Osteoblast (primary cell): Measurements from ENCODE around the gene IQCH. TPM values are rescaled to one million over a fixed set of nuclear protein-coding genes. Genes with fewer than 3 reads are reported as not detected.

Source experiments
- DNase-seq: peaks from one replicate; pipeline ENCODE4 v3.0.0; 2011; ENCODE audit warnings: low spot score, mixed read lengths; ENCODE audit not compliant: insufficient read length; ENCODE audit errors: missing footprints
- H2AFZ ChIP-seq: 2 replicates; pipeline ENCODE4 v1.6.0; 2011; ENCODE audit warnings: mild to moderate bottlenecking, low read length
- H3K27ac ChIP-seq: 2 replicates; pipeline ENCODE4 v1.5.1; 2011; ENCODE audit warnings: mild to moderate bottlenecking, low read depth, low read length, moderate library complexity
- H3K27me3 ChIP-seq: 2 replicates; pipeline ENCODE4 v1.6.0; 2012; ENCODE audit warnings: mild to moderate bottlenecking, control low read depth, inconsistent platforms, low read length, moderate library complexity; ENCODE audit not compliant: insufficient read depth
- H3K36me3 ChIP-seq: 2 replicates; pipeline ENCODE4 v1.5.1; 2011; ENCODE audit warnings: mild to moderate bottlenecking, low read length, control low read depth, moderate library complexity; ENCODE audit not compliant: insufficient read depth
- H3K4me1 ChIP-seq: 2 replicates; pipeline ENCODE4 v1.5.1; 2011; ENCODE audit warnings: mild to moderate bottlenecking, low read length, control low read depth, moderate library complexity; ENCODE audit not compliant: insufficient read depth
- H3K4me2 ChIP-seq: 2 replicates; pipeline ENCODE4 v1.6.0; 2011; ENCODE audit warnings: mild to moderate bottlenecking, low read length; ENCODE audit not compliant: insufficient read depth
- H3K4me3 ChIP-seq: fragments of 200-600 bp; sonication (generic); 3 replicates; pipeline ENCODE4 v1.5.1; 2012; ENCODE audit warnings: mild to moderate bottlenecking, low read length, inconsistent platforms; ENCODE audit not compliant: insufficient read depth
- H3K79me2 ChIP-seq: 2 replicates; pipeline ENCODE4 v1.6.0; 2012; ENCODE audit warnings: mild to moderate bottlenecking, low read length, control low read depth, inconsistent platforms; ENCODE audit not compliant: insufficient read depth
- H3K9me3 ChIP-seq: 2 replicates; pipeline ENCODE4 v1.5.1; 2011; ENCODE audit warnings: low read depth, low read length, control low read depth
- H4K20me1 ChIP-seq: 2 replicates; pipeline ENCODE4 v1.6.0; 2012; ENCODE audit warnings: mild to moderate bottlenecking, low read length, control low read depth; ENCODE audit not compliant: insufficient read depth
- CTCF ChIP-seq: IDR thresholded peaks from 2 replicates; pipeline ENCODE4 v1.5.1; 2011; ENCODE audit warnings: mild to moderate bottlenecking, low read depth, low read length, moderate library complexity; ENCODE audit errors: extremely low read depth
- total RNA-seq: library from RNA; depleted of rRNA; stranded (reverse); fragments of >200 nt; gene quantifications from 2 replicates; pipeline ENCODE4 v1.2.3, GENCODE V29; 2012

The IQCH gene
- total RNA-seq, 1 donor = 5.8 TPM

DNA sequence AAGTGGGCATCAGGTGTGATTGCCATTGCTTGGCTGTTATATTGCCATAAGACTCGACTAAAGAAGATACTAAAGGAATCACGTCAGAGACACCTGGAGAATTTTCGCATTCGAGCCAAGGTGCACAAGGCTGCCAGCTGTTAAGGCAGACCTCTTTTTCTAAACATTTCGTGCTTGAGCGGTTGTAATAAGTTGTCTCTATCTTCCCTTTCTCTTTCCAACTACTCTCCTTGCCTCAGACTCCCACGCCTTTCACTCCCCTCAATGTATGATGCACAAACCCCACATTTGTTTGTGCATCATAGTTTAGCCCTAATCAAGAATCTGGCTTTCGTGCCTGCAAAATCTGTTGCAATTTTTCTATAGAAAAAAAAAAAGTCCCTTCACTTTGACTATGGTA lies 118.0 kb downstream of the IQCH start:
- no peaks in the 10 kb centered on the region for H3K79me2 ChIP-seq
- no peaks in the 10 kb centered on the region for H3K36me3 ChIP-seq
- TF ChIP-seq CTCF = no peak
- no peaks in the 10 kb centered on the region for H3K9me3 ChIP-seq
- no peak overlapping the region for H3K4me2 ChIP-seq
- no peaks in the 10 kb centered on the region for H3K4me1 ChIP-seq
- DNase-seq = no peak
- H3K4me3 ChIP-seq = no peak overlapping the region
- H4K20me1 ChIP-seq = no peaks in the 10 kb centered on the region
- no peak overlapping the region for H2AFZ ChIP-seq
- no peaks in the 10 kb centered on the region for H3K27me3 ChIP-seq
- no peak overlapping the region for H3K27ac ChIP-seq

DNA sequence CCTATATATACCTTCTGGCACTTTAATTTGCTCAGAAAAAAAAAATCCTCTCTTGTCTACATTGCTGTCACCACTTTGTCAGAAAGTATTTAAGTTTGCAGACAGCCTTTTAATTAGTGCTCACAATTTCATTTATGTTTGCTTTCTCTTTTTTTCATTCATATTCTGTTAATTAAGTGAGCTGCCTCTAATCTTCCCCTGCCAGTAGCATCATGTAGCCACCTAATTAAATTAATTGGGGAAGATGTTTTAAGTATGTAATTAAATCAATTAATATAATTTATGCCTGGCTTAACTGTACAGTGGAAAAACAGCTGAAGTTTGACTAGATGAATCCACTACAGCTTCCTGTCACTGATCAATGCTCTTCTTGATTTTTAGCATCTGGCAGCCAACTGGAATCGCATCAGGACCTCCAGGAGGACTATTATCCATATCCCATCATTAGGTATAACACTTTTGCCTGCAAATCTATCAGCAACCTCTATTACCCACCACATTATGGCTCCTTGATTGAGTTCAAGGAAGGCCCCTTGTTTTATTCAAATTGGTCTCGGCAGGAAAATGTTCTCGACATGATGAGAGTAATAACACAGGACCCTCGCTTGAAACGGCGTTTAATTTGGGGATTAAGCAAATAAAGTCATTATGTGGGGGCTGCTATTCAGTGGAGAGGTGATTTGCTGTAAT lies 118.5 kb downstream of the IQCH start:
- no peak overlapping the region for H3K4me3 ChIP-seq
- H4K20me1 ChIP-seq = no peaks in the 10 kb centered on the region
- no peaks in the 10 kb centered on the region for H3K4me1 ChIP-seq
- TF ChIP-seq CTCF = no peak
- H2AFZ ChIP-seq = no peak overlapping the region
- H3K4me2 ChIP-seq = no peak overlapping the region
- H3K27me3 ChIP-seq = no peaks in the 10 kb centered on the region
- DNase-seq = no peak
- H3K79me2 ChIP-seq = no peaks in the 10 kb centered on the region
- H3K36me3 ChIP-seq = no peaks in the 10 kb centered on the region
- no peak overlapping the region for H3K27ac ChIP-seq
- no peaks in the 10 kb centered on the region for H3K9me3 ChIP-seq

DNA sequence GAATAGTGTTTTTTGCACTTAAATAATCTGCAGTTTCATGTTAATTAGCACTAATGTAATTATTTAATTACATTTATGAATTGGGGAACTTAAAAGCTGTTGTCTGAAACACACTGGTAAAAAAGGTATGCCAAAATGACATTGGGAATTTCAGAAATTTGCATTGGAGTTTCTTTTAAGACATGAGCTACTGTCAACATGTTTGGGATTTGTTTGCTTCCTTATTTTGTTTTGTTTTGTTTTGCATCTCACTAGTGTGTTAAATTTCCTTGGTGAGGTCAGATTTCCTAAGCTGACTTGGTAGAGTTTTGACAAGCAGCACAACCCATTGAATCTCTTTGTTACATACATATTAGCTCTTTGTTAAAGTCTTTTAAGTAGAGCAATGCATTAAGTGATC lies 119.4 kb downstream of the IQCH start:
- no peak for DNase-seq
- H2AFZ ChIP-seq = no peak overlapping the region
- no peaks in the 10 kb centered on the region for H3K4me1 ChIP-seq
- no peaks in the 10 kb centered on the region for H3K79me2 ChIP-seq
- H3K36me3 ChIP-seq = no peaks in the 10 kb centered on the region
- H3K27me3 ChIP-seq = no peaks in the 10 kb centered on the region
- H4K20me1 ChIP-seq = no peaks in the 10 kb centered on the region
- no peak overlapping the region for H3K27ac ChIP-seq
- no peak overlapping the region for H3K4me2 ChIP-seq
- no peaks in the 10 kb centered on the region for H3K9me3 ChIP-seq
- no peak for TF ChIP-seq CTCF
- H3K4me3 ChIP-seq = no peak overlapping the region

DNA sequence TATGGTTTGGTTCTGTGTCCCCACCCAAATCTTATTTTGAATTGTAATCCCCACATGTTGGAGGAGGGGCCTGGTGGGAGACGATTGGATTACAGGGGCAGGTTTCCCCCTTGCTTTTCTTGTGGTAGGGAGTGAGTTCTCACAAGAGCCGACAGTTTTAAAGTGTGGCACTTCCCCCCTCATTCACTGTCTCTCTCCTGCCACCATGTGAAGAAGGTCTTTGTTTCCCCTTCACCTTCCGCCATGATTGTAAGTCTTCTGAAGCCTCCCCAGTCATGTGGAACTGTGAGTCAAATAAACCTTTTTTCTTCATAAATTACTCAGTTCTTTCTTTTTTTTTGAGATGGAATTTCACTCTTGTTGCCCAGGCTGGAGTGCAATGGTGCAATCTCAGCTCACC lies 124.9 kb downstream of the IQCH start:
- Histone ChIP-seq H3K4me3 (no peak overlapping the region), H3K27ac (no peak overlapping the region), H3K4me1 (no peaks in the 10 kb centered on the region), H3K36me3 (no peaks in the 10 kb centered on the region), H4K20me1 (no peaks in the 10 kb centered on the region), H2AFZ (no peak overlapping the region), H3K9me3 (no peaks in the 10 kb centered on the region), H3K79me2 (no peaks in the 10 kb centered on the region), H3K4me2 (no peak overlapping the region), H3K27me3 (no peaks in the 10 kb centered on the region)
- TF ChIP-seq CTCF = no peak
- DNase-seq = no peak
